SK-N-SH (cell line): ENCODE results near the gene SAE1.
"Not testable (repeated sequence)": the region's sequence is repeated elsewhere in the genome, so short reads cannot be mapped to it uniquely, and the experiment has no call there.

Source experiments
- EP300 ChIP-seq, 2 experiments: IDR thresholded peaks; 2 replicates each; pipeline versions ENCODE4 v1.4.0 to v1.6.1; 2012; ENCODE audit warnings: borderline replicate concordance in 1 of 2, low read depth in 1 of 2, low read length in 1 of 2
- JUND ChIP-seq: IDR thresholded peaks from 2 replicates; pipeline ENCODE4 v1.4.0; 2012
- NFIC ChIP-seq: IDR thresholded peaks from 2 replicates; pipeline ENCODE4 v1.4.0; 2012; ENCODE audit warnings: borderline replicate concordance
- SMC3 ChIP-seq: IDR thresholded peaks from 2 replicates; pipeline ENCODE4 v1.6.1; 2012; ENCODE audit warnings: low read depth, low read length, improper control_type of control experiment
- ZBTB33 ChIP-seq: IDR thresholded peaks from 2 replicates; pipeline ENCODE4 v1.4.0; 2012; ENCODE audit warnings: low read depth, borderline replicate concordance
- TF ChIP-seq, protein P1 (sequence below): fragments of 200-600 bp; sonication (generic); IDR thresholded peaks from 2 replicates; pipeline ENCODE4 v1.6.1; 2017; ENCODE audit warnings: antibody characterized with exemption, mild to moderate bottlenecking, moderate library complexity
- TF ChIP-seq, protein P2 (sequence below): IDR thresholded peaks from 2 replicates; pipeline ENCODE4 v1.6.1; 2012; ENCODE audit warnings: mild to moderate bottlenecking, low read depth, low read length, moderate library complexity
- TF ChIP-seq, protein P3 (sequence below): IDR thresholded peaks from 2 replicates; pipeline ENCODE4 v1.4.0; 2012; ENCODE audit warnings: low read depth

DNA sequence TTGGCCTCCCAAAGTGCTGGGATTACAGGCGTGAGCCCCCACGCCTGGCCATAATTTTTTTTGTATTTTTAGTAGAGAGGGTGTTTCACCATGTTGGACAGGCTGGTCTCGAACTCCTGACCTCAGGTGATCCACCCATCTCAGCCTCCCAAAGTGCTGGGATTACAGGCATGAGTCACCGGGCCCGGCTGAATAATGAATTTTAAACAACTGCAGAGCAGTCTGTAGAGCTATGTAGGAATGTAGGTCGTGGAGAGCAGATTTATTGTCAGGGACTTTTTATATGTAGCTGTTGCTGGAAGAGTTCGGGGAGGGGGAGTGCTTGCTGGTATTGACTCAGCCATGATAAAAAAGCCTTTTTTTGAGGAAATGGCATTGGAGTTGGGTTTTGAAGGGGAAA is 10.6 kb downstream of the SAE1 start:
- not testable (repeated sequence) for TF ChIP-seq EP300 (IDR thresholded peaks at IDR 0.05; ENCODE audit: borderline replicate concordance in 1 of 2, low read depth in 1 of 2, low read length in 1 of 2); ZBTB33; SMC3; NFIC
- TF ChIP-seq, protein P1, sequence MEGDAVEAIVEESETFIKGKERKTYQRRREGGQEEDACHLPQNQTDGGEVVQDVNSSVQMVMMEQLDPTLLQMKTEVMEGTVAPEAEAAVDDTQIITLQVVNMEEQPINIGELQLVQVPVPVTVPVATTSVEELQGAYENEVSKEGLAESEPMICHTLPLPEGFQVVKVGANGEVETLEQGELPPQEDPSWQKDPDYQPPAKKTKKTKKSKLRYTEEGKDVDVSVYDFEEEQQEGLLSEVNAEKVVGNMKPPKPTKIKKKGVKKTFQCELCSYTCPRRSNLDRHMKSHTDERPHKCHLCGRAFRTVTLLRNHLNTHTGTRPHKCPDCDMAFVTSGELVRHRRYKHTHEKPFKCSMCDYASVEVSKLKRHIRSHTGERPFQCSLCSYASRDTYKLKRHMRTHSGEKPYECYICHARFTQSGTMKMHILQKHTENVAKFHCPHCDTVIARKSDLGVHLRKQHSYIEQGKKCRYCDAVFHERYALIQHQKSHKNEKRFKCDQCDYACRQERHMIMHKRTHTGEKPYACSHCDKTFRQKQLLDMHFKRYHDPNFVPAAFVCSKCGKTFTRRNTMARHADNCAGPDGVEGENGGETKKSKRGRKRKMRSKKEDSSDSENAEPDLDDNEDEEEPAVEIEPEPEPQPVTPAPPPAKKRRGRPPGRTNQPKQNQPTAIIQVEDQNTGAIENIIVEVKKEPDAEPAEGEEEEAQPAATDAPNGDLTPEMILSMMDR: not testable (repeated sequence)
- TF ChIP-seq, protein P2, sequence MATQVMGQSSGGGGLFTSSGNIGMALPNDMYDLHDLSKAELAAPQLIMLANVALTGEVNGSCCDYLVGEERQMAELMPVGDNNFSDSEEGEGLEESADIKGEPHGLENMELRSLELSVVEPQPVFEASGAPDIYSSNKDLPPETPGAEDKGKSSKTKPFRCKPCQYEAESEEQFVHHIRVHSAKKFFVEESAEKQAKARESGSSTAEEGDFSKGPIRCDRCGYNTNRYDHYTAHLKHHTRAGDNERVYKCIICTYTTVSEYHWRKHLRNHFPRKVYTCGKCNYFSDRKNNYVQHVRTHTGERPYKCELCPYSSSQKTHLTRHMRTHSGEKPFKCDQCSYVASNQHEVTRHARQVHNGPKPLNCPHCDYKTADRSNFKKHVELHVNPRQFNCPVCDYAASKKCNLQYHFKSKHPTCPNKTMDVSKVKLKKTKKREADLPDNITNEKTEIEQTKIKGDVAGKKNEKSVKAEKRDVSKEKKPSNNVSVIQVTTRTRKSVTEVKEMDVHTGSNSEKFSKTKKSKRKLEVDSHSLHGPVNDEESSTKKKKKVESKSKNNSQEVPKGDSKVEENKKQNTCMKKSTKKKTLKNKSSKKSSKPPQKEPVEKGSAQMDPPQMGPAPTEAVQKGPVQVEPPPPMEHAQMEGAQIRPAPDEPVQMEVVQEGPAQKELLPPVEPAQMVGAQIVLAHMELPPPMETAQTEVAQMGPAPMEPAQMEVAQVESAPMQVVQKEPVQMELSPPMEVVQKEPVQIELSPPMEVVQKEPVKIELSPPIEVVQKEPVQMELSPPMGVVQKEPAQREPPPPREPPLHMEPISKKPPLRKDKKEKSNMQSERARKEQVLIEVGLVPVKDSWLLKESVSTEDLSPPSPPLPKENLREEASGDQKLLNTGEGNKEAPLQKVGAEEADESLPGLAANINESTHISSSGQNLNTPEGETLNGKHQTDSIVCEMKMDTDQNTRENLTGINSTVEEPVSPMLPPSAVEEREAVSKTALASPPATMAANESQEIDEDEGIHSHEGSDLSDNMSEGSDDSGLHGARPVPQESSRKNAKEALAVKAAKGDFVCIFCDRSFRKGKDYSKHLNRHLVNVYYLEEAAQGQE: not testable (repeated sequence)
- peak; percentile 40; the same call in 1 of the 2 replicates for TF ChIP-seq JUND
- TF ChIP-seq, protein P3, sequence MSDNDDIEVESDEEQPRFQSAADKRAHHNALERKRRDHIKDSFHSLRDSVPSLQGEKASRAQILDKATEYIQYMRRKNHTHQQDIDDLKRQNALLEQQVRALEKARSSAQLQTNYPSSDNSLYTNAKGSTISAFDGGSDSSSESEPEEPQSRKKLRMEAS: not testable (repeated sequence)
